Skin of body (tissue), 2 donors: Measurements from ENCODE around the gene PKN2. TPM values are rescaled to one million over a fixed set of nuclear protein-coding genes. Genes with fewer than 3 reads are reported as not detected.

Experiments
- DNase-seq: peaks from one replicate; lab custom pipeline; 2025; lab: John Stamatoyannopoulos, UW
- total RNA-seq: library from RNA; depleted of rRNA; stranded (reverse); fragments of >200 nt; gene quantifications from one replicate; pipeline ENCODE4 v1.2.3, GENCODE V29; 2014

The PKN2 gene
- total RNA-seq: 64.6 TPM

- DNase-seq: peak; percentile 98
These were observed at the start of gene PKN2 for GRCh38 chr1:88683541-88684481. TSS of gene PKN2 (plus strand) at chr1:88684273. CDS start at chr1:88684581, 308 bp downstream.

GRCh38 chr1:88634538-88634937 is 49.5 kb upstream of the PKN2 start:
- no peak for DNase-seq

- no peak for DNase-seq
These were observed 44.0 kb upstream of the PKN2 start for GRCh38 chr1:88640060-88640459.

GRCh38 chr1:88645886-88646285 is 38.2 kb upstream of the PKN2 start:
- no peak for DNase-seq

GRCh38 chr1:88646476-88647248 is 37.4 kb upstream of the PKN2 start:
- DNase-seq: no peak

- DNase-seq: no peak
These were observed 36.8 kb upstream of the PKN2 start for GRCh38 chr1:88647249-88647645.

GRCh38 chr1:88647749-88648415 is 36.2 kb upstream of the PKN2 start:
- no peak for DNase-seq

- DNase-seq: no peak
These were observed 35.4 kb upstream of the PKN2 start for GRCh38 chr1:88648706-88649105.

GRCh38 chr1:88649932-88650331 is 34.1 kb upstream of the PKN2 start:
- DNase-seq: no peak

- DNase-seq: no peak
These were observed 33.2 kb upstream of the PKN2 start for GRCh38 chr1:88650676-88651418.

- DNase-seq: no peak
These were observed 28.9 kb upstream of the PKN2 start for GRCh38 chr1:88655140-88655539.

- DNase-seq: no peak
These were observed 28.3 kb upstream of the PKN2 start for GRCh38 chr1:88655685-88656299.

- DNase-seq: no peak
These were observed 25.7 kb upstream of the PKN2 start for GRCh38 chr1:88658419-88658818.

- no peak for DNase-seq
These were observed 24.5 kb upstream of the PKN2 start for GRCh38 chr1:88659552-88659951.

- DNase-seq: no peak
These were observed 22.9 kb upstream of the PKN2 start for GRCh38 chr1:88661188-88661587.

- DNase-seq: no peak
These were observed 21.9 kb upstream of the PKN2 start for GRCh38 chr1:88661951-88662699.

- DNase-seq: no peak
These were observed 21.4 kb upstream of the PKN2 start for GRCh38 chr1:88662723-88663122.

- no peak for DNase-seq
These were observed 15.7 kb upstream of the PKN2 start for GRCh38 chr1:88668405-88668804.

GRCh38 chr1:88670462-88670861 is 13.6 kb upstream of the PKN2 start:
- DNase-seq: no peak

- DNase-seq: no peak
These were observed 10.6 kb upstream of the PKN2 start for GRCh38 chr1:88673446-88673845.
